CD4-positive, alpha-beta T cell (primary cell): ENCODE data around the gene MYO1D. TPM values are rescaled to one million over a fixed set of nuclear protein-coding genes. Genes with fewer than 3 reads are reported as not detected.
A peak's percentile ranks its signal among the peaks of the same experiment; 100 is the strongest.

Experiments used
- ATAC-seq: fragments of 200-7000 bp; cut with Tn5 transposase; one replicate; pipeline ENCODE4 v1.10.0; 2022; ENCODE audit warnings: mild to moderate bottlenecking; ENCODE audit not compliant: poor library complexity
- CTCF ChIA-PET: fragments of 350-600 bp; sonication (Branson Sonifier 250); formaldehyde crosslinking; loops from one replicate; lab custom pipeline; 2021; ENCODE audit warnings: antibody characterized with exemption, inconsistent platforms; lab: Charles Lee
- POLR2A ChIA-PET: fragments of 350-600 bp; sonication (Branson Sonifier 250); formaldehyde crosslinking; loops from one replicate; lab custom pipeline; 2021; ENCODE audit warnings: antibody characterized with exemption, inconsistent platforms; lab: Charles Lee
- DNase-seq, 14 experiments: peaks; one replicate each; pipeline ENCODE4 v3.0.0-alpha.2; 2013 to 2020; ENCODE audit warnings: mixed read lengths in 2 of 14
- H3K27ac ChIP-seq, 2 donors: one replicate each; pipeline versions ENCODE4 v1.5.1 to v1.7.0; 2013; ENCODE audit warnings: low read length in 2 of 2, low read depth in 1 of 2, mild to moderate bottlenecking in 1 of 2
- H3K27me3 ChIP-seq, 2 experiments: 1 replicate in 1 of 2; 2 replicates in 1 of 2; pipeline versions ENCODE4 v1.6.1 to v1.7.0; 2013; ENCODE audit warnings: low read length in 2 of 2, control low read depth in 1 of 2, mild to moderate bottlenecking in 1 of 2, moderate library complexity in 1 of 2; ENCODE audit not compliant: insufficient read depth in 2 of 2, control insufficient read depth in 1 of 2
- H3K36me3 ChIP-seq: one replicate; pipeline ENCODE4 v1.6.1; 2013; ENCODE audit warnings: low read length, control low read depth; ENCODE audit not compliant: insufficient read depth
- H3K4me1 ChIP-seq: one replicate; pipeline ENCODE4 v1.6.1; 2013; ENCODE audit warnings: low read length, control low read depth; ENCODE audit not compliant: insufficient read depth
- H3K4me3 ChIP-seq: one replicate; pipeline ENCODE4 v1.5.1; 2013; ENCODE audit warnings: mild to moderate bottlenecking, low read length, moderate library complexity
- H3K9me3 ChIP-seq, 2 experiments: 1 replicate in 1 of 2; 2 replicates in 1 of 2; pipeline versions ENCODE4 v1.6.1 to v1.7.0; 2013; ENCODE audit warnings: low read length in 2 of 2, mild to moderate bottlenecking in 2 of 2, control low read depth in 1 of 2, moderate library complexity in 1 of 2; ENCODE audit not compliant: control insufficient read depth in 1 of 2, insufficient read depth in 1 of 2
- H3K27ac Mint-ChIP-seq: one replicate; pipeline ENCODE4 v1.8.0; 2020; ENCODE audit warnings: mixed read lengths
- H3K27me3 Mint-ChIP-seq: one replicate; pipeline ENCODE4 v1.8.0; 2021; ENCODE audit warnings: mixed read lengths
- H3K36me3 Mint-ChIP-seq: one replicate; pipeline ENCODE4 v1.8.0; 2021; ENCODE audit warnings: low read depth, mixed read lengths
- H3K4me1 Mint-ChIP-seq: one replicate; pipeline ENCODE4 v1.8.0; 2021; ENCODE audit warnings: low read depth, mixed read lengths
- H3K4me3 Mint-ChIP-seq: one replicate; pipeline ENCODE4 v1.8.0; 2020; ENCODE audit warnings: mild to moderate bottlenecking, mixed read lengths
- H3K9me3 Mint-ChIP-seq: one replicate; pipeline ENCODE4 v1.8.0; 2020; ENCODE audit warnings: mixed read lengths
- intact Hi-C, 2 experiments: fragments of 100-400 bp; cut with DNase I in 1 of 2; cut with micrococcal nuclease in 1 of 2; formaldehyde crosslinking; loops; one replicate each; pipeline versions ENCODE4 v1.15.1 to v1.9.0; 2023 to 2025; cut with DNase I, micrococcal nuclease
- total RNA-seq, 174 experiments: library from RNA in 2 of 174; stranded (reverse) in 2 of 174; gene quantifications; one replicate each; pipeline ENCODE4 v1.2.3 and lab custom pipeline; 2021 to 2026
- TF ChIP-seq, protein P1 (sequence below): fragments of 200-600 bp; IDR thresholded peaks from one replicate; pipeline ENCODE4 v1.8.0; 2022; ENCODE audit warnings: antibody characterized with exemption, mild to moderate bottlenecking

The MYO1D gene
- total RNA-seq, 2 experiments from 2014 or later = 5.8 to 6.4 TPM

DNA sequence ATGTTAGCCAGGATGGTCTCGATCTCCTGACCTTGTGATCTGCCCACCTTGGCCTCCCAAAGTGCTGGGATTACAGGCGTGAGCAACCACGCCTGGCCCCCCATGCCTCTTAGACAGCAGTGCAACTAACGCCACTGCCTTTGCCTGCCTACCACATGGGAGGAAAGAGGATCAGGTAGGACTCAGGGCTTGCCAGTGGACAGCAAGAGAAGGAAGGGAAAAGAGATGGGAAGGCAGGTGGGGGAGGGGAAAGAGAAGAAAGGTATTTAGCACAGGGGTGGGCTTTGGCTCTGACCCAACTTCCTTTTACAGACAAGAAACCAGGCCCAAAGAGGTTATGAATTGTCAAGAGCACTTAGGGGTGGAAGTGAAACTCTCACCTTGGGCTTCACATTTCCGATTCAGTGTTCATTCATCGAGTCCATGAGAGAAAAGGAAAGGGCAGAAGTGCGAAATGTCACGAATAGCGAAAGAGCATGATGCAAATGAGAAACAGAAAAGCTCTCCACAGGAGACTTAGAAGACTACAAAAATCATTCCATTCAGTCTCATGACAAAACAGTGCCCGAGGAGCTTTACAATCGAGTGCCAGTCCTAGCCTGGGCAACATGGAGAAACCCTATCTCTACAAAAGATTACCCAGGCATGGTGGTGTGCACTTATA lies 353.8 kb downstream of the MYO1D start:
- H3K36me3 ChIP-seq = no peaks in the 10 kb centered on the region
- peak overlapping the region; percentile 27 for H3K4me3 Mint-ChIP-seq
- peaks cover 60% of the 10 kb centered on the region for H3K4me1 Mint-ChIP-seq
- H3K27me3 ChIP-seq = no peaks in the 10 kb centered on the region
- peak overlapping the region; percentile 19 for H3K4me3 ChIP-seq
- peaks cover 48% of the 10 kb centered on the region for H3K4me1 ChIP-seq
- no peaks in the 10 kb centered on the region for H3K9me3 Mint-ChIP-seq
- ChIA-PET CTCF (interaction anchor here (1.1 to 2.9 kb wide), 5 partner anchors 11 to 61 kb away, joined by 3 to 17 read pairs (median 12); partner anchors contain the start of gene CDK5R1), POLR2A (interaction anchor here (0.5 to 4.0 kb wide), 5 partner anchors 19 to 54 kb away, joined by 3 to 44 read pairs (median 12); partner anchors contain the start of gene CDK5R1)
- H3K9me3 ChIP-seq = no peaks in the 10 kb centered on the region
- no peaks in the 10 kb centered on the region for H3K36me3 Mint-ChIP-seq
- peak overlapping the region in 1 of 2 donors; percentile 36 for H3K27ac ChIP-seq
- H3K27ac Mint-ChIP-seq = peak overlapping the region; percentile 51
- ATAC-seq (no peak), DNase-seq (peak in 3 of 14 experiments; percentile 30 to 76 (median 54))
- intact Hi-C loops = loop anchor here in 1 of 2 experiments (5.0 kb wide), 1 partner anchor 354 kb away; the partner anchor contains the start of gene MYO1D
- TF ChIP-seq, protein P1, sequence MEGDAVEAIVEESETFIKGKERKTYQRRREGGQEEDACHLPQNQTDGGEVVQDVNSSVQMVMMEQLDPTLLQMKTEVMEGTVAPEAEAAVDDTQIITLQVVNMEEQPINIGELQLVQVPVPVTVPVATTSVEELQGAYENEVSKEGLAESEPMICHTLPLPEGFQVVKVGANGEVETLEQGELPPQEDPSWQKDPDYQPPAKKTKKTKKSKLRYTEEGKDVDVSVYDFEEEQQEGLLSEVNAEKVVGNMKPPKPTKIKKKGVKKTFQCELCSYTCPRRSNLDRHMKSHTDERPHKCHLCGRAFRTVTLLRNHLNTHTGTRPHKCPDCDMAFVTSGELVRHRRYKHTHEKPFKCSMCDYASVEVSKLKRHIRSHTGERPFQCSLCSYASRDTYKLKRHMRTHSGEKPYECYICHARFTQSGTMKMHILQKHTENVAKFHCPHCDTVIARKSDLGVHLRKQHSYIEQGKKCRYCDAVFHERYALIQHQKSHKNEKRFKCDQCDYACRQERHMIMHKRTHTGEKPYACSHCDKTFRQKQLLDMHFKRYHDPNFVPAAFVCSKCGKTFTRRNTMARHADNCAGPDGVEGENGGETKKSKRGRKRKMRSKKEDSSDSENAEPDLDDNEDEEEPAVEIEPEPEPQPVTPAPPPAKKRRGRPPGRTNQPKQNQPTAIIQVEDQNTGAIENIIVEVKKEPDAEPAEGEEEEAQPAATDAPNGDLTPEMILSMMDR = no peak
- H3K27me3 Mint-ChIP-seq = no peaks in the 10 kb centered on the region

- no peak for ATAC-seq
- Mint-ChIP-seq H3K9me3 (no peaks in the 10 kb centered on the region), H3K27me3 (no peaks in the 10 kb centered on the region), H3K27ac (peak overlapping the region; percentile 87), H3K4me3 (peak overlapping the region; percentile 76), H3K4me1 (peaks cover 75% of the 10 kb centered on the region), H3K36me3 (no peaks in the 10 kb centered on the region)
- POLR2A ChIA-PET = interaction anchor here (0.7 to 7.3 kb wide), 6 partner anchors 12 to 81 kb away, joined by 3 to 152 read pairs (median 6); partner anchors contain the start of gene CDK5R1
- Histone ChIP-seq H3K36me3 (no peaks in the 10 kb centered on the region), H3K4me1 (peaks cover 68% of the 10 kb centered on the region), H3K4me3 (no peak overlapping the region), H3K9me3 (no peaks in the 10 kb centered on the region), H3K27ac (peak overlapping the region; percentile 84), H3K27me3 (no peaks in the 10 kb centered on the region)
- intact Hi-C loops = loop anchor here (2.0 to 5.0 kb wide), 4 partner anchors 18 to 356 kb away; partner anchors contain the start of gene MYO1D (in 1 of the 2)
- CTCF ChIA-PET = interaction anchor here (2.0 kb wide), 1 partner anchor 34 kb away, joined by 5 read pairs; the partner anchor contains the start of gene CDK5R1
- DNase-seq = no peak
- TF ChIP-seq, protein P1 = no peak
These were observed 356.1 kb downstream of the MYO1D start for GRCh38 chr17:32520737-32521404.

DNA sequence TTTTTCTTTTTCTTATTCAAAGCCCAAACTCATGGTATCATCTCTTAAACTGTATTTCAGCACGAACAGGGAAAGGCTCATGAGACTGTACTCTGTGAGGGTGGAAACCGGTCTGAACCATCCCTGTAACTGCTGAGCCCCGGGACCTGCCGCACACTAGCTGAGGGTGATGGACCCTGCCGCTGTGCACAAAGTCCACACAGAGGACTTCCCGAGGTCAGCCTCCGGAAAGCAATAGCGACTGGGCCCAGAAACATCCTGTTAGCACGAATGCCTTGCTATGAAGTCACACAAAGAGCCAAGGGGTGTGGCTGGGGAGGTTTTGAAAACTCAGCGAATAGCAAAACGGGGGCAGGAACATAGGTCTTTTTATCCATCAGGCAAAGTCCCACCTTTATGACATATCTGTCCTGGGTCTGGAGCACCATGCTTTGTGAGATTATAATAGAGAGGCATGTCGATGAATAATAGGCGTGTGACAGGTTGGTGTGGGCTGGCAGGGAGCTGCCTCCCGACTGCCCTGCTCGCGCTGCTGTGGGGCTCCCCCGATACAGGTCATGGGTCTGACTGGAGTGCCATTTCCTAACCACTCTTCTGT lies 356.7 kb downstream of the MYO1D start:
- ChIA-PET POLR2A (interaction anchor here (0.7 to 7.3 kb wide), 9 partner anchors 11 to 82 kb away, joined by 3 to 152 read pairs (median 4); partner anchors contain the start of gene CDK5R1), CTCF (interaction anchor here (1.2 to 2.0 kb wide), 2 partner anchors 33 to 76 kb away, joined by 3 to 5 read pairs; partner anchors contain the start of genes CDK5R1 and PSMD11)
- Histone ChIP-seq H3K9me3 (no peaks in the 10 kb centered on the region), H3K36me3 (no peaks in the 10 kb centered on the region), H3K4me3 (peak overlapping the region; percentile 43), H3K27ac (peak overlapping the region; percentile 84), H3K4me1 (peaks cover 68% of the 10 kb centered on the region), H3K27me3 (no peaks in the 10 kb centered on the region)
- DNase-seq (peak in 13 of 14 experiments; percentile 34 to 82 (median 50)), ATAC-seq (peak; percentile 51)
- Mint-ChIP-seq H3K4me3 (peak overlapping the region; percentile 76), H3K27ac (peak overlapping the region; percentile 87), H3K36me3 (no peaks in the 10 kb centered on the region), H3K9me3 (no peaks in the 10 kb centered on the region), H3K4me1 (peaks cover 81% of the 10 kb centered on the region), H3K27me3 (no peaks in the 10 kb centered on the region)
- intact Hi-C loops = loop anchor here (2.0 to 5.0 kb wide), 4 partner anchors 17 to 357 kb away; partner anchors contain the start of gene MYO1D (in 1 of the 2)
- TF ChIP-seq, protein P1 = no peak
